Keratinocyte (primary cell): ENCODE results near the gene SLC7A1. TPM values are rescaled to one million over a fixed set of nuclear protein-coding genes. Genes with fewer than 3 reads are reported as not detected.

Source experiments
- DNase-seq: peaks from one replicate; pipeline ENCODE4 v3.0.0-alpha.2; 2011; ENCODE audit warnings: low read depth, missing footprints, low spot score
- FAIRE-seq: peaks from 2 replicates; lab custom pipeline; 2011; peaks lifted over from hg19 to GRCh38; lab: Jason Lieb, UNC
- H2AFZ ChIP-seq: 2 replicates; pipeline ENCODE4 v1.6.0; 2012; ENCODE audit warnings: low read length, control low read depth, inconsistent platforms; ENCODE audit not compliant: control insufficient read depth
- H3K27ac ChIP-seq: 2 replicates; pipeline ENCODE4 v1.5.1; 2011; ENCODE audit warnings: low read length; ENCODE audit not compliant: control insufficient read depth, insufficient read depth
- H3K27me3 ChIP-seq: 3 replicates; pipeline ENCODE4 v1.6.0; 2011; ENCODE audit warnings: low read length; ENCODE audit not compliant: control insufficient read depth, insufficient read depth; ENCODE audit errors: extremely low read depth
- H3K36me3 ChIP-seq, 2 experiments: 2 replicates in 1 of 2; 3 replicates in 1 of 2; pipeline ENCODE4 v1.5.1; 2011; ENCODE audit warnings: low read length in 2 of 2, mild to moderate bottlenecking in 1 of 2; ENCODE audit not compliant: control insufficient read depth in 2 of 2, insufficient read depth in 2 of 2; ENCODE audit errors: extremely low read depth in 1 of 2
- H3K4me1 ChIP-seq: 3 replicates; pipeline ENCODE4 v1.5.1; 2011; ENCODE audit warnings: low read length; ENCODE audit not compliant: control insufficient read depth, insufficient read depth; ENCODE audit errors: extremely low read depth
- H3K4me2 ChIP-seq: 3 replicates; pipeline ENCODE4 v1.6.0; 2011; ENCODE audit warnings: low read depth, low read length; ENCODE audit not compliant: control insufficient read depth, insufficient read depth; ENCODE audit errors: extremely low read depth
- H3K4me3 ChIP-seq, 3 experiments: fragments of 200-600 bp in 1 of 3; sonication (generic) in 1 of 3; 2 replicates in 2 of 3; 3 replicates in 1 of 3; pipeline ENCODE4 v1.5.1; 2011 to 2016; ENCODE audit warnings: low read length in 3 of 3, mild to moderate bottlenecking in 3 of 3, control low read depth in 2 of 3, inconsistent platforms in 1 of 3, low read depth in 1 of 3, mixed read lengths in 1 of 3, mixed run types in 1 of 3, moderate library complexity in 1 of 3; ENCODE audit not compliant: control insufficient read depth in 2 of 3, insufficient read depth in 2 of 3; ENCODE audit errors: extremely low read depth in 1 of 3
- H3K79me2 ChIP-seq: 2 replicates; pipeline ENCODE4 v1.6.0; 2012; ENCODE audit warnings: low read length; ENCODE audit not compliant: control insufficient read depth, insufficient read depth
- H3K9ac ChIP-seq: 3 replicates; pipeline ENCODE4 v1.6.0; 2011; ENCODE audit warnings: low read length; ENCODE audit not compliant: control insufficient read depth, insufficient read depth; ENCODE audit errors: extremely low read depth
- H3K9me1 ChIP-seq: 3 replicates; pipeline ENCODE4 v1.6.0; 2011; ENCODE audit warnings: low read length; ENCODE audit not compliant: control insufficient read depth, insufficient read depth; ENCODE audit errors: extremely low read depth
- H3K9me3 ChIP-seq: 2 replicates; pipeline ENCODE4 v1.5.1; 2012; ENCODE audit warnings: low read depth, low read length; ENCODE audit not compliant: control insufficient read depth
- H4K20me1 ChIP-seq: 3 replicates; pipeline ENCODE4 v1.6.0; 2011; ENCODE audit warnings: low read length; ENCODE audit not compliant: control insufficient read depth, insufficient read depth; ENCODE audit errors: extremely low read depth
- EZH2 ChIP-seq: IDR thresholded peaks from one replicate; pipeline ENCODE4 v1.6.1; 2012; ENCODE audit warnings: inconsistent platforms, mild to moderate bottlenecking, low read length, moderate library complexity
- dilution Hi-C: fragments of 300-500 bp; cut with MboI; formaldehyde crosslinking; loops from one replicate; pipeline ENCODE4 v1.7.0; 2020; ENCODE audit warnings: low sequenced_read_pairs; ENCODE audit not compliant: extremely low pct_ligation_motif_present
- polyA plus RNA-seq, 5 experiments: library from polyadenylated mRNA; depleted of rRNA in 3 of 5; stranded (reverse) in 3 of 5; stranded (forward) in 1 of 5; unstranded in 1 of 5; fragments of >200 nt; gene quantifications; 1 replicate in 1 of 5; 2 replicates in 3 of 5; 3 replicates in 1 of 5; pipeline versions ENCODE4 v1.2.1 to v1.2.3, GENCODE V29; 2011 to 2012; ENCODE audit warnings: missing spikeins in 2 of 5, low read depth in 1 of 5, low replicate concordance in 1 of 5
- TF ChIP-seq, protein P1 (sequence below), 3 experiments: IDR thresholded peaks in 1 of 3; conservative IDR thresholded peaks in 1 of 3; optimal IDR thresholded peaks in 1 of 3; 2 replicates in 2 of 3; 3 replicates in 1 of 3; pipeline versions ENCODE3 to v1.5.1; 2011; ENCODE audit warnings: low read length in 3 of 3, mild to moderate bottlenecking in 3 of 3, moderate library complexity in 2 of 3, control low read depth in 1 of 3, inconsistent platforms in 1 of 3; ENCODE audit not compliant: insufficient read depth in 2 of 3; ENCODE audit errors: extremely low read depth in 1 of 3

The SLC7A1 gene
- polyA plus RNA-seq, 1 donor (not counting 4 experiments of a cell fraction or from before 2014, with no cell fraction given): 41.5 TPM

DNA sequence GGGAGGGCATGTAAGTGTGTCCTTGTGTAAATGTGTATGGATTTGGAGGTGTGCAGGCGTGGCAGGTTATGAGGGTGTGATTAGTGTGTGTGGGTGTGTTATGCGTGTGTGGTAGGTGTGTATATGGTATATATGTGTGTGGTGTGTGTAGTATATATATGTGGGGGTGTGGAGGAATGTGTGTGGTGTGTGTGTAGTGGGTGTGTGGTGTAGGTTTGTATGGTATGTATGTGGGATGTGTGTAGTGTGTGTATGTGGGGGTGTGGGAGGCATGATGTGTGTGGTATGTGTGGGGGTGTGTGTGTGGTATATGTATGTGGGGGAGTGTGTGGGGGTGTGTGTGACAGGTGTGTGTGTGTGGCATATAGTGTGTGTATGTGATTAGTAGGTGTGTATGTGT is 104.2 kb downstream of the SLC7A1 start:
- Histone ChIP-seq H3K9ac (no peak overlapping the region), H2AFZ (no peak overlapping the region), H3K9me3 (no peaks in the 10 kb centered on the region), H3K27ac (no peak overlapping the region), H3K4me2 (no peak overlapping the region), H3K9me1 (no peaks in the 10 kb centered on the region), H3K4me3 (no peak overlapping the region), H3K4me1 (peaks cover 2% of the 10 kb centered on the region), H3K36me3 (no peaks in the 10 kb centered on the region), H3K79me2 (no peaks in the 10 kb centered on the region), H4K20me1 (no peaks in the 10 kb centered on the region), H3K27me3 (peaks cover 2% of the 10 kb centered on the region)
- TF ChIP-seq, protein P1, sequence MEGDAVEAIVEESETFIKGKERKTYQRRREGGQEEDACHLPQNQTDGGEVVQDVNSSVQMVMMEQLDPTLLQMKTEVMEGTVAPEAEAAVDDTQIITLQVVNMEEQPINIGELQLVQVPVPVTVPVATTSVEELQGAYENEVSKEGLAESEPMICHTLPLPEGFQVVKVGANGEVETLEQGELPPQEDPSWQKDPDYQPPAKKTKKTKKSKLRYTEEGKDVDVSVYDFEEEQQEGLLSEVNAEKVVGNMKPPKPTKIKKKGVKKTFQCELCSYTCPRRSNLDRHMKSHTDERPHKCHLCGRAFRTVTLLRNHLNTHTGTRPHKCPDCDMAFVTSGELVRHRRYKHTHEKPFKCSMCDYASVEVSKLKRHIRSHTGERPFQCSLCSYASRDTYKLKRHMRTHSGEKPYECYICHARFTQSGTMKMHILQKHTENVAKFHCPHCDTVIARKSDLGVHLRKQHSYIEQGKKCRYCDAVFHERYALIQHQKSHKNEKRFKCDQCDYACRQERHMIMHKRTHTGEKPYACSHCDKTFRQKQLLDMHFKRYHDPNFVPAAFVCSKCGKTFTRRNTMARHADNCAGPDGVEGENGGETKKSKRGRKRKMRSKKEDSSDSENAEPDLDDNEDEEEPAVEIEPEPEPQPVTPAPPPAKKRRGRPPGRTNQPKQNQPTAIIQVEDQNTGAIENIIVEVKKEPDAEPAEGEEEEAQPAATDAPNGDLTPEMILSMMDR (optimal IDR thresholded peaks at IDR 0.05 in 1 of 3, IDR thresholded peaks at IDR 0.05 in 1 of 3, conservative IDR thresholded peaks at IDR 0.05 in 1 of 3; ENCODE audit: extremely low read depth in 1 of 3, insufficient read depth in 2 of 3, low read length in 3 of 3): no peak
- TF ChIP-seq EZH2: no peak
- dilution Hi-C loops: no loop called here
- DNase-seq (no peak), FAIRE-seq (no peak)

DNA sequence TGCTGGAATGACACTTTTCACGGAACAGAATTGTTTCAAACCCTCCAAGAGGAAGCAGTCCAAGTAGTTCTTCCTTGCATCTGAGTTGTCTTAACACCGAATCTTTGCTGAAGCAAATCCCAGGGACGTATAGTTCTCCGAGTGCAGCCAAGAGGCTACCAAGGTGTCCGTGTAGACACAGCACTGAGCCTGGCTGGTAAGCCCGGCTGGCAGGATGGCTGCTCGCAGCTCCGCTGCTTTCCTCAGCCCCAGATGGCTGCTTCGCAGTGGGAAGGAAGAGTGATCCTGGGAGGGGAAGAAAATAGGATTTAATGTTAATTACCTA is 105.0 kb downstream of the SLC7A1 start:
- peaks cover 2% of the 10 kb centered on the region for H3K27me3 ChIP-seq
- H3K36me3 ChIP-seq: no peaks in the 10 kb centered on the region
- no peak overlapping the region for H2AFZ ChIP-seq
- H3K4me2 ChIP-seq: no peak overlapping the region
- no peak overlapping the region for H3K27ac ChIP-seq
- DNase-seq (no peak), FAIRE-seq (no peak)
- H3K79me2 ChIP-seq: no peaks in the 10 kb centered on the region
- H4K20me1 ChIP-seq: no peaks in the 10 kb centered on the region
- H3K9ac ChIP-seq: no peak overlapping the region
- dilution Hi-C loops: no loop called here
- H3K4me1 ChIP-seq: no peaks in the 10 kb centered on the region
- no peaks in the 10 kb centered on the region for H3K9me1 ChIP-seq
- H3K4me3 ChIP-seq: no peak overlapping the region
- H3K9me3 ChIP-seq: no peaks in the 10 kb centered on the region
- TF ChIP-seq EZH2: no peak
- TF ChIP-seq, protein P1 (optimal IDR thresholded peaks at IDR 0.05 in 1 of 3, IDR thresholded peaks at IDR 0.05 in 1 of 3, conservative IDR thresholded peaks at IDR 0.05 in 1 of 3; ENCODE audit: extremely low read depth in 1 of 3, insufficient read depth in 2 of 3, low read length in 3 of 3): no peak
